ENCODE results near the gene DLST.

Gene DLST

GRCh38 chr14:74852922-74853530, 28.7 kb upstream of the DLST start:
- H3K9ac ChIP-seq (ENCODE audit: low read length) = no peak overlapping the region
- H3K9me3 ChIP-seq (ENCODE audit: insufficient read depth, low read depth, low read length) = no peaks in the 10 kb centered on the region
- WGBS (ENCODE audit: extremely low coverage, insufficient coverage, insufficient read length) = no CpG with 5 or more reads among the region's 2 CpGs

GRCh38 chr14:74853581-74853980, 28.1 kb upstream of the DLST start:
- Histone ChIP-seq H3K9ac (ENCODE audit: low read length) (peak overlapping the region; percentile 19), H3K4me2 (ENCODE audit: low read length) (no peak overlapping the region), H4K12ac (ENCODE audit: low read depth, low read length) (no peak overlapping the region), H3K18ac (ENCODE audit: low read length) (no peak overlapping the region), H3K27me3 (ENCODE audit: insufficient read depth, low read length) (no peaks in the 10 kb centered on the region), H3K9me3 (ENCODE audit: insufficient read depth, low read depth, low read length) (no peaks in the 10 kb centered on the region), H3K36me3 (ENCODE audit: control insufficient read depth in 1 of 2, insufficient read depth in 2 of 2, low read length in 2 of 2) (no peaks in the 10 kb centered on the region), H3K79me2 (ENCODE audit: control insufficient read depth, insufficient read depth, low read length, poor library complexity) (no peaks in the 10 kb centered on the region), H3K4me1 (ENCODE audit: control insufficient read depth in 1 of 2, insufficient read depth in 2 of 2, low read length in 2 of 2) (peaks cover 0 to 9% of the 10 kb centered on the region in 2 experiments), H2BK120ac (ENCODE audit: insufficient read depth, low read length, poor library complexity) (no peak overlapping the region), H2AFZ (ENCODE audit: insufficient read depth, low read length, poor library complexity) (no peak overlapping the region), H4K91ac (ENCODE audit: low read depth, low read length) (no peak overlapping the region), H3K14ac (ENCODE audit: low read length) (no peak overlapping the region), H3K79me1 (ENCODE audit: low read length) (no peaks in the 10 kb centered on the region), H3K4ac (ENCODE audit: low read depth, low read length) (no peak overlapping the region), H2BK5ac (ENCODE audit: low read depth, low read length, poor library complexity) (no peak overlapping the region), H2AK5ac (ENCODE audit: low read length) (no peak overlapping the region), H3K23ac (ENCODE audit: low read length) (no peak overlapping the region), H4K8ac (ENCODE audit: low read depth, low read length) (no peak overlapping the region), H3K4me3 (ENCODE audit: low read depth, low read length) (no peak overlapping the region), H3K27ac (ENCODE audit: low read depth, low read length) (no peak overlapping the region), H2BK12ac (ENCODE audit: low read length) (no peak overlapping the region)
- no CpG with 5 or more reads among the region's 4 CpGs for WGBS (ENCODE audit: extremely low coverage, insufficient coverage, insufficient read length)
- DNase-seq = no peak

More at GRCh38 chr14:74852922-74853530, 28.7 kb upstream of the DLST start:
- Histone ChIP-seq H3K23ac (ENCODE audit: low read length) (no peak overlapping the region), H2AFZ (ENCODE audit: insufficient read depth, low read length, poor library complexity) (no peak overlapping the region), H3K79me2 (ENCODE audit: control insufficient read depth, insufficient read depth, low read length, poor library complexity) (no peaks in the 10 kb centered on the region), H4K8ac (ENCODE audit: low read depth, low read length) (no peak overlapping the region), H3K4me2 (ENCODE audit: low read length) (no peak overlapping the region), H3K4me1 (ENCODE audit: control insufficient read depth in 1 of 2, insufficient read depth in 2 of 2, low read length in 2 of 2) (peaks cover 0 to 9% of the 10 kb centered on the region in 2 experiments), H3K27me3 (ENCODE audit: insufficient read depth, low read length) (no peaks in the 10 kb centered on the region), H3K4me3 (ENCODE audit: low read depth, low read length) (no peak overlapping the region), H3K18ac (ENCODE audit: low read length) (no peak overlapping the region), H2BK12ac (ENCODE audit: low read length) (no peak overlapping the region), H3K4ac (ENCODE audit: low read depth, low read length) (no peak overlapping the region), H2BK120ac (ENCODE audit: insufficient read depth, low read length, poor library complexity) (no peak overlapping the region), H2AK5ac (ENCODE audit: low read length) (no peak overlapping the region), H3K79me1 (ENCODE audit: low read length) (no peaks in the 10 kb centered on the region), H3K14ac (ENCODE audit: low read length) (no peak overlapping the region), H3K27ac (ENCODE audit: low read depth, low read length) (no peak overlapping the region), H3K36me3 (ENCODE audit: control insufficient read depth in 1 of 2, insufficient read depth in 2 of 2, low read length in 2 of 2) (no peaks in the 10 kb centered on the region), H4K91ac (ENCODE audit: low read depth, low read length) (no peak overlapping the region), H4K12ac (ENCODE audit: low read depth, low read length) (no peak overlapping the region), H2BK5ac (ENCODE audit: low read depth, low read length, poor library complexity) (no peak overlapping the region)
- no peak for DNase-seq

- no peaks in the 10 kb centered on the region for H3K79me2 ChIP-seq (ENCODE audit: control insufficient read depth, insufficient read depth, low read length, poor library complexity)
Measured at GRCh38 chr14:74855021-74855420, 26.7 kb upstream of the DLST start.

GRCh38 chr14:74855945-74856344, 25.8 kb upstream of the DLST start:
- no peaks in the 10 kb centered on the region for H3K27me3 ChIP-seq (ENCODE audit: insufficient read depth, low read length)
- H3K23ac ChIP-seq (ENCODE audit: low read length) = no peak overlapping the region
- H3K79me1 ChIP-seq (ENCODE audit: low read length) = no peaks in the 10 kb centered on the region
- no peak overlapping the region for H3K4me2 ChIP-seq (ENCODE audit: low read length)
- no peak overlapping the region for H4K8ac ChIP-seq (ENCODE audit: low read depth, low read length)
- H2BK5ac ChIP-seq (ENCODE audit: low read depth, low read length, poor library complexity) = no peak overlapping the region
- no peak overlapping the region for H2AFZ ChIP-seq (ENCODE audit: insufficient read depth, low read length, poor library complexity)
- no peak overlapping the region for H4K12ac ChIP-seq (ENCODE audit: low read depth, low read length)
- H3K36me3 ChIP-seq (ENCODE audit: control insufficient read depth in 1 of 2, insufficient read depth in 2 of 2, low read length in 2 of 2) = no peaks in the 10 kb centered on the region
- H3K18ac ChIP-seq (ENCODE audit: low read length) = no peak overlapping the region
- H2AK5ac ChIP-seq (ENCODE audit: low read length) = no peak overlapping the region
- peaks cover 0 to 7% of the 10 kb centered on the region in 2 experiments for H3K4me1 ChIP-seq (ENCODE audit: control insufficient read depth in 1 of 2, insufficient read depth in 2 of 2, low read length in 2 of 2)
- no peak overlapping the region for H3K9ac ChIP-seq (ENCODE audit: low read length)
- no peak for DNase-seq
- H4K91ac ChIP-seq (ENCODE audit: low read depth, low read length) = no peak overlapping the region
- WGBS (ENCODE audit: extremely low coverage, insufficient coverage, insufficient read length) = no CpG with 5 or more reads among the region's 4 CpGs
- no peak overlapping the region for H2BK12ac ChIP-seq (ENCODE audit: low read length)
- no peaks in the 10 kb centered on the region for H3K79me2 ChIP-seq (ENCODE audit: control insufficient read depth, insufficient read depth, low read length, poor library complexity)
- no peak overlapping the region for H3K27ac ChIP-seq (ENCODE audit: low read depth, low read length)
- no peak overlapping the region for H3K14ac ChIP-seq (ENCODE audit: low read length)
- H2BK120ac ChIP-seq (ENCODE audit: insufficient read depth, low read length, poor library complexity) = no peak overlapping the region
- H3K9me3 ChIP-seq (ENCODE audit: insufficient read depth, low read depth, low read length) = no peaks in the 10 kb centered on the region
- H3K4me3 ChIP-seq (ENCODE audit: low read depth, low read length) = no peak overlapping the region
- no peak overlapping the region for H3K4ac ChIP-seq (ENCODE audit: low read depth, low read length)

More at GRCh38 chr14:74855021-74855420, 26.7 kb upstream of the DLST start:
- no peaks in the 10 kb centered on the region for H3K79me1 ChIP-seq (ENCODE audit: low read length)
- H3K4me2 ChIP-seq (ENCODE audit: low read length) = no peak overlapping the region
- no peak overlapping the region for H2BK5ac ChIP-seq (ENCODE audit: low read depth, low read length, poor library complexity)
- H3K27me3 ChIP-seq (ENCODE audit: insufficient read depth, low read length) = no peaks in the 10 kb centered on the region
- H3K14ac ChIP-seq (ENCODE audit: low read length) = no peak overlapping the region
- no peak overlapping the region for H4K91ac ChIP-seq (ENCODE audit: low read depth, low read length)
- H3K18ac ChIP-seq (ENCODE audit: low read length) = no peak overlapping the region
- H3K4me3 ChIP-seq (ENCODE audit: low read depth, low read length) = no peak overlapping the region
- H2AFZ ChIP-seq (ENCODE audit: insufficient read depth, low read length, poor library complexity) = no peak overlapping the region
- DNase-seq = no peak
- H3K9me3 ChIP-seq (ENCODE audit: insufficient read depth, low read depth, low read length) = no peaks in the 10 kb centered on the region
- H2BK12ac ChIP-seq (ENCODE audit: low read length) = no peak overlapping the region
- H3K23ac ChIP-seq (ENCODE audit: low read length) = no peak overlapping the region
- H3K9ac ChIP-seq (ENCODE audit: low read length) = no peak overlapping the region
- H3K27ac ChIP-seq (ENCODE audit: low read depth, low read length) = no peak overlapping the region
- no peak overlapping the region for H4K8ac ChIP-seq (ENCODE audit: low read depth, low read length)
- H3K4ac ChIP-seq (ENCODE audit: low read depth, low read length) = no peak overlapping the region
- H3K36me3 ChIP-seq (ENCODE audit: control insufficient read depth in 1 of 2, insufficient read depth in 2 of 2, low read length in 2 of 2) = no peaks in the 10 kb centered on the region
- H3K4me1 ChIP-seq (ENCODE audit: control insufficient read depth in 1 of 2, insufficient read depth in 2 of 2, low read length in 2 of 2) = peaks cover 0 to 7% of the 10 kb centered on the region in 2 experiments
- H2AK5ac ChIP-seq (ENCODE audit: low read length) = no peak overlapping the region
- H2BK120ac ChIP-seq (ENCODE audit: insufficient read depth, low read length, poor library complexity) = no peak overlapping the region
- WGBS (ENCODE audit: extremely low coverage, insufficient coverage, insufficient read length) = no CpG with 5 or more reads among the region's 7 CpGs
- no peak overlapping the region for H4K12ac ChIP-seq (ENCODE audit: low read depth, low read length)
